ENCODE data around the gene BDKRB1. TPM values are rescaled to one million over a fixed set of nuclear protein-coding genes. Genes with fewer than 3 reads are reported as not detected.

The BDKRB1 gene
- total RNA-seq, 2 donors from 2014 or later: 3.2 to 5.5 TPM

GRCh38 chr14:96225745-96226151 is 30.3 kb upstream of the BDKRB1 start:
- peak; percentile 72 for DNase-seq
- Histone ChIP-seq H3K4me1 (peaks cover 8% of the 10 kb centered on the region), H3K4me3 (no peak overlapping the region), H3K27me3 (no peaks in the 10 kb centered on the region), H3K27ac (peak overlapping the region; percentile 72), H3K9ac (ENCODE audit: low read depth in 2 of 2, low read length in 2 of 2) (peak overlapping the region; percentile 37 to 49), H3K9me3 (no peaks in the 10 kb centered on the region), H3K36me3 (no peaks in the 10 kb centered on the region)
- TF ChIP-seq, protein P1, sequence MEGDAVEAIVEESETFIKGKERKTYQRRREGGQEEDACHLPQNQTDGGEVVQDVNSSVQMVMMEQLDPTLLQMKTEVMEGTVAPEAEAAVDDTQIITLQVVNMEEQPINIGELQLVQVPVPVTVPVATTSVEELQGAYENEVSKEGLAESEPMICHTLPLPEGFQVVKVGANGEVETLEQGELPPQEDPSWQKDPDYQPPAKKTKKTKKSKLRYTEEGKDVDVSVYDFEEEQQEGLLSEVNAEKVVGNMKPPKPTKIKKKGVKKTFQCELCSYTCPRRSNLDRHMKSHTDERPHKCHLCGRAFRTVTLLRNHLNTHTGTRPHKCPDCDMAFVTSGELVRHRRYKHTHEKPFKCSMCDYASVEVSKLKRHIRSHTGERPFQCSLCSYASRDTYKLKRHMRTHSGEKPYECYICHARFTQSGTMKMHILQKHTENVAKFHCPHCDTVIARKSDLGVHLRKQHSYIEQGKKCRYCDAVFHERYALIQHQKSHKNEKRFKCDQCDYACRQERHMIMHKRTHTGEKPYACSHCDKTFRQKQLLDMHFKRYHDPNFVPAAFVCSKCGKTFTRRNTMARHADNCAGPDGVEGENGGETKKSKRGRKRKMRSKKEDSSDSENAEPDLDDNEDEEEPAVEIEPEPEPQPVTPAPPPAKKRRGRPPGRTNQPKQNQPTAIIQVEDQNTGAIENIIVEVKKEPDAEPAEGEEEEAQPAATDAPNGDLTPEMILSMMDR (IDR thresholded peaks at IDR 0.05): no peak
- intact Hi-C loops (cut with DNase I): no loop called here

DNA sequence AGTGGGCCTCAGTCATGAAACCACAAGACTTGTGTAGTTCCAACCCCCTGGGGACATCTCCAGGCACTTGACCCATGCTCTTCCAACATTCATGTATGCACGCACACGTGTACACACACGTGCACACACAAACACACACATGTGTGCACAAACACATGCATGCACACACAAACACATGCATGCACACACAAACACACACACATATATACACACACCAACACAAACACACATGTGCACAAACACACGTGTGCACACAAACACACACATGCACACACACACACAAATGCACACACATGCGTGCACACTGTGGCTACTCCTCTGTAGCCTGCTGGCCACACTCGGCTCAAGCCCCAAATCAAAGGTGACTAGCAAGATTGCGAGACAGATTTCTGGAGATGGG is 28.6 kb upstream of the BDKRB1 start:
- intact Hi-C loops (cut with DNase I): no loop called here
- H3K9ac ChIP-seq (ENCODE audit: low read depth in 2 of 2, low read length in 2 of 2): no peak overlapping the region

DNA sequence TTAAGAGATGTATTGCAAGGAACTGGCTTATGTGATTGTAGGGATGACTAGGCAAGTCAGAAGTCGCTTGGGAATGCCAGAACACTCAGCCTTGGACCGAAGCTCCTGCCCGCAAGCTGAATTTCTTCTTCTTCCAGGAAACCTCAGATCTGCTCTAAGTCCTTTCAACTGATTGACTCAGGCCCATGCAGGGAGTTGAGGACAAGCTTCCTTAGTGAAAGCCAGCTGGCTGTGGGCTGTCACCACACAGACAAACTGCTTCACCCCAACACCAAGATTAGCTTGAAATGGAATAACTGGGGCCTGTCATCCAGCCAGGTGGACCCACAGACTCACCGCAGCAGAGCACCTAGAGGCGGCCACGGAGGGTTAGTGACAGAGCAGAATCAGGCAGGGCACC is 26.7 kb upstream of the BDKRB1 start:
- TF ChIP-seq, protein P1 (IDR thresholded peaks at IDR 0.05): no peak
- H3K4me3 ChIP-seq: no peak overlapping the region
- intact Hi-C loops (cut with DNase I): no loop called here
- no peak for DNase-seq
- no peaks in the 10 kb centered on the region for H3K9me3 ChIP-seq
- peaks cover 8% of the 10 kb centered on the region for H3K4me1 ChIP-seq
- no peak overlapping the region for H3K27ac ChIP-seq
- no peaks in the 10 kb centered on the region for H3K27me3 ChIP-seq
- no peaks in the 10 kb centered on the region for H3K36me3 ChIP-seq
- no peak overlapping the region for H3K9ac ChIP-seq (ENCODE audit: low read depth in 2 of 2, low read length in 2 of 2)

More for the DNA sequence above, 28.6 kb upstream of the BDKRB1 start:
- Histone ChIP-seq H3K4me3 (no peak overlapping the region), H3K4me1 (peaks cover 8% of the 10 kb centered on the region), H3K27me3 (no peaks in the 10 kb centered on the region), H3K9me3 (no peaks in the 10 kb centered on the region), H3K27ac (no peak overlapping the region), H3K36me3 (no peaks in the 10 kb centered on the region)
- no peak for DNase-seq
- TF ChIP-seq, protein P1 (IDR thresholded peaks at IDR 0.05): no peak

DNA sequence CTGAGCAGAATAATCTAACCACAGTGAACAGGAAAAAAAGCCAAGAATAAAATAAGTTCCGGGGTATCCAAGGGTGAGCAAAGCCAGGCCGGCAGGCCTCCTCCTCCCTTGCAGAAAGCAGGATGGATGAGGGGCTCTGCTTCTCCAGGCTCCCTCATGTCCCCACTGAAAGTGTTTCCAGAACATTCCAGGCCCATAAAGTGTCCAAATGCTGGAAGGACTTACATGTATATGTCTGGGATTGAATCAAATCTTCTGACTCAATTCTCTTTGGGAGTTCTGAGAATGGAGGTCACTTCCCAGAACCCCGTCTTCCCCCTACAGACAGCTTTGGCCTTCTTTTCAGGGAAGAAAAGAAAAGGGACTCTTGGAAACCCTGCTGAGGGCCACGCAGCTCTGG is 25.0 kb upstream of the BDKRB1 start:
- intact Hi-C loops (cut with DNase I): no loop called here
- H3K27ac ChIP-seq: no peak overlapping the region

DNA sequence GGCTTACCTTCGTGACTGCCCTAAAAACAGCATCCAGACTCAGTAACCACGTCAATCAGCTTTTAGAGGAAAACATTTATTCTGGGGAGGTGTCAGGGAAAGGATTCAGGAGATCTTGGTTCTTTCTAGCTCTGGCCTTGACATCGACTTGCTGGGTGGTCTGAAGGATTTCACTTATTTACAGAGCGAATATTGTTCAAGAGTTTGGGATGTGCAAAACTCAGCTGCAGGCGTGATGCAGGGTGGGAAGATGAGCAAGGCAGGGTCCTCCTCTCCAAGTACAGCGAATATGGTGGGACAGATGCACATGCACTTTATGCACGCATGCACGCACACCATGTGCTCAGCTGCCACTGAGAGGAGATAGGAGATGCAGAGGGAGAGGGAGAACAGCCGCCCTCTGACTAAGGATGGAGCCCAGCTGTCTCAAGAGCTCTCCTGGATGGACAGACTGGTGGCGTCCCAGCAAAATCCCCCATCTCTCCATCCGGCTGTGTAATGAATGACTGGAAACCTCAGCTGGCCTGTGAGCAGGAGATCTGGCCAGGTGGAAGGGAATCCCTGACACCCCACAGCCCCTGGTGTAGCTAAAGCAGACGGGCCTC is 24.4 kb upstream of the BDKRB1 start:
- no peak overlapping the region for H3K27ac ChIP-seq

More for the DNA sequence above, 25.0 kb upstream of the BDKRB1 start:
- Histone ChIP-seq H3K27me3 (no peaks in the 10 kb centered on the region), H3K4me3 (no peak overlapping the region), H3K4me1 (peaks cover under 1% of the 10 kb centered on the region), H3K36me3 (no peaks in the 10 kb centered on the region), H3K9ac (ENCODE audit: low read depth in 2 of 2, low read length in 2 of 2) (no peak overlapping the region), H3K9me3 (no peaks in the 10 kb centered on the region)
- TF ChIP-seq, protein P1 (IDR thresholded peaks at IDR 0.05): no peak
- no peak for DNase-seq

More for the DNA sequence above, 24.4 kb upstream of the BDKRB1 start:
- H3K27me3 ChIP-seq: no peaks in the 10 kb centered on the region
- intact Hi-C loops (cut with DNase I): no loop called here
- TF ChIP-seq, protein P1 (IDR thresholded peaks at IDR 0.05): no peak
- no peak overlapping the region for H3K9ac ChIP-seq (ENCODE audit: low read depth in 2 of 2, low read length in 2 of 2)
- no peak overlapping the region for H3K4me3 ChIP-seq
- no peaks in the 10 kb centered on the region for H3K4me1 ChIP-seq
- no peaks in the 10 kb centered on the region for H3K36me3 ChIP-seq
- no peak for DNase-seq
- no peaks in the 10 kb centered on the region for H3K9me3 ChIP-seq
